GM23338 (cell line): ENCODE measurements around the gene PIGZ. TPM values are rescaled to one million over a fixed set of nuclear protein-coding genes. Genes with fewer than 3 reads are reported as not detected.

Source experiments
- ATAC-seq: fragments of 200-7000 bp; cut with Tn5 transposase; 3 replicates; pipeline ENCODE4 v1.9.1; 2020
- DNase-seq: peaks from one replicate; pipeline ENCODE4 v3.0.0-alpha.2; 2015; ENCODE audit warnings: low spot score
- H2AFZ ChIP-seq: fragments of 200-600 bp; sonication (generic); 2 replicates; pipeline ENCODE4 v1.8.0; 2016; ENCODE audit warnings: antibody characterized with exemption, mild to moderate bottlenecking, moderate library complexity
- H3F3A ChIP-seq: fragments of 200-600 bp; sonication (generic); replicated peaks from 2 replicates; pipeline ENCODE4 v1.8.0; 2017; ENCODE audit warnings: antibody characterized with exemption, mixed run types, low read depth
- H3K27ac ChIP-seq: fragments of 200-600 bp; sonication (generic); 2 replicates; pipeline ENCODE4 v1.6.1; 2016; ENCODE audit warnings: low read depth
- H3K27me3 ChIP-seq: fragments of 200-600 bp; sonication (generic); 2 replicates; pipeline ENCODE4 v1.8.0; 2016; ENCODE audit warnings: mild to moderate bottlenecking, mixed run types, moderate library complexity; ENCODE audit not compliant: insufficient read depth
- H3K36me3 ChIP-seq: fragments of 200-600 bp; sonication (generic); 2 replicates; pipeline ENCODE4 v1.8.0; 2016; ENCODE audit warnings: mild to moderate bottlenecking; ENCODE audit not compliant: insufficient read depth
- H3K4me1 ChIP-seq: fragments of 200-600 bp; sonication (generic); 2 replicates; pipeline ENCODE4 v1.8.0; 2016; ENCODE audit warnings: mild to moderate bottlenecking, moderate library complexity; ENCODE audit not compliant: insufficient read depth
- H3K4me2 ChIP-seq: fragments of 200-600 bp; sonication (generic); 2 replicates; pipeline ENCODE4 v1.7.1; 2017; ENCODE audit warnings: mixed run types
- H3K4me3 ChIP-seq: fragments of 200-600 bp; sonication (generic); 2 replicates; pipeline ENCODE4 v1.6.1; 2016; ENCODE audit warnings: mixed run types
- H3K79me2 ChIP-seq: fragments of 200-600 bp; sonication (generic); replicated peaks from 2 replicates; pipeline ENCODE4 v1.8.0; 2017; ENCODE audit warnings: mild to moderate bottlenecking; ENCODE audit not compliant: insufficient read depth
- H3K9me2 ChIP-seq: fragments of 200-600 bp; sonication (generic); 2 replicates; pipeline ENCODE4 v1.8.0; 2017; ENCODE audit not compliant: insufficient read depth
- H4K20me1 ChIP-seq: fragments of 200-600 bp; sonication (generic); replicated peaks from 2 replicates; pipeline ENCODE4 v1.8.0; 2017; ENCODE audit warnings: mild to moderate bottlenecking; ENCODE audit not compliant: insufficient read depth
- H3K27ac Mint-ChIP-seq: 2 replicates; pipeline ENCODE4 v1.8.0; 2020; ENCODE audit warnings: inconsistent platforms, mild to moderate bottlenecking, moderate library complexity, mixed read lengths
- H3K27me3 Mint-ChIP-seq: 3 replicates; pipeline ENCODE4 v1.8.0; 2022; ENCODE audit warnings: low read depth, mild to moderate bottlenecking, moderate library complexity, mixed read lengths, inconsistent platforms; ENCODE audit not compliant: insufficient read depth, poor library complexity
- H3K36me3 Mint-ChIP-seq: 3 replicates; pipeline ENCODE4 v1.8.0; 2021; ENCODE audit warnings: low read depth, mild to moderate bottlenecking, inconsistent platforms, moderate library complexity, mixed read lengths
- H3K4me1 Mint-ChIP-seq: 3 replicates; pipeline ENCODE4 v1.8.0; 2020; ENCODE audit warnings: mild to moderate bottlenecking, inconsistent platforms, mixed read lengths
- H3K4me3 Mint-ChIP-seq: 3 replicates; pipeline ENCODE4 v1.8.0; 2021; ENCODE audit warnings: moderate library complexity, mild to moderate bottlenecking, inconsistent platforms, mixed read lengths
- H3K9me3 Mint-ChIP-seq: 3 replicates; pipeline ENCODE4 v1.8.0; 2020; ENCODE audit warnings: moderate library complexity, mild to moderate bottlenecking, inconsistent platforms, mixed read lengths
- CREB1 ChIP-seq: fragments of 250-450 bp; sonication (Bioruptor Pico); IDR thresholded peaks from 2 replicates; pipeline ENCODE4 v1.5.0; 2020; ENCODE audit warnings: low read depth, mild to moderate bottlenecking, moderate library complexity
- ETS1 ChIP-seq: IDR thresholded peaks from 2 replicates; pipeline ENCODE4 v1.6.1; 2016; ENCODE audit warnings: antibody characterized with exemption
- EZH2 ChIP-seq: fragments of 200-600 bp; sonication (generic); IDR thresholded peaks from one replicate; pipeline ENCODE4 v1.8.0; 2017; ENCODE audit warnings: antibody characterized with exemption, mild to moderate bottlenecking, low read depth; ENCODE audit not compliant: unreplicated experiment
- EZH2phosphoT487 ChIP-seq: fragments of 200-600 bp; sonication (generic); IDR thresholded peaks from one replicate; pipeline ENCODE4 v1.8.1; 2018; ENCODE audit warnings: antibody characterized with exemption; ENCODE audit not compliant: unreplicated experiment
- JUNB ChIP-seq: IDR thresholded peaks from one replicate; pipeline ENCODE4 v1.6.1; 2016; ENCODE audit warnings: antibody characterized with exemption; ENCODE audit not compliant: unreplicated experiment
- NANOG ChIP-seq: IDR thresholded peaks from 2 replicates; pipeline ENCODE4 v1.6.1; 2016; ENCODE audit warnings: antibody characterized with exemption, borderline replicate concordance
- POLR2AphosphoS5 ChIP-seq: IDR thresholded peaks from 2 replicates; pipeline ENCODE4 v1.6.1; 2016; ENCODE audit warnings: antibody characterized with exemption, low read depth
- STAT1 ChIP-seq: IDR thresholded peaks from one replicate; pipeline ENCODE4 v1.6.1; 2016; ENCODE audit warnings: antibody characterized with exemption; ENCODE audit not compliant: unreplicated experiment
- ZNF114 ChIP-seq: fragments of 250-450 bp; sonication (Bioruptor Pico); IDR thresholded peaks from 2 replicates; pipeline ENCODE4 v1.5.0; 2020; ENCODE audit warnings: mild to moderate bottlenecking, moderate library complexity
- ZNF331 ChIP-seq: fragments of 250-450 bp; sonication (Bioruptor Pico); IDR thresholded peaks from 2 replicates; pipeline ENCODE4 v1.5.0; 2020; ENCODE audit warnings: low read depth, mild to moderate bottlenecking, moderate library complexity
- ZNF462 ChIP-seq: fragments of 250-450 bp; sonication (Bioruptor Pico); IDR thresholded peaks from 2 replicates; pipeline ENCODE4 v1.5.0; 2020; ENCODE audit warnings: mild to moderate bottlenecking, moderate library complexity
- polyA plus RNA-seq: library from polyadenylated mRNA; unstranded; fragments of >200 nt; fragmentation: Nextera tagmentation; extraction: Ambion mirVana; gene quantifications from 2 replicates; pipeline ENCODE4 v1.2.1, GENCODE V29; 2016
- total RNA-seq: library from RNA; depleted of rRNA; stranded (reverse); fragments of >200 nt; shearing (Covaris generic); gene quantifications from 2 replicates; pipeline ENCODE4 v1.2.3, GENCODE V29; 2014
- TF ChIP-seq, protein P1 (sequence below): IDR thresholded peaks from one replicate; pipeline ENCODE4 v1.6.1; 2018; ENCODE audit warnings: antibody characterized with exemption; ENCODE audit not compliant: unreplicated experiment
- TF ChIP-seq, protein P2 (sequence below), 2 experiments: fragments of 200-600 bp in 1 of 2; sonication (generic) in 1 of 2; conservative IDR thresholded peaks; 2 replicates each; pipeline versions ENCODE4 v1.5.1 to v1.6.1; 2016 to 2017; ENCODE audit warnings: antibody characterized with exemption in 2 of 2, low read depth in 2 of 2, mild to moderate bottlenecking in 2 of 2, moderate library complexity in 1 of 2

Gene PIGZ
- total and polyA plus RNA-seq, 2 experiments from 2014 or later: 0.16 TPM; not detected in 1

DNA sequence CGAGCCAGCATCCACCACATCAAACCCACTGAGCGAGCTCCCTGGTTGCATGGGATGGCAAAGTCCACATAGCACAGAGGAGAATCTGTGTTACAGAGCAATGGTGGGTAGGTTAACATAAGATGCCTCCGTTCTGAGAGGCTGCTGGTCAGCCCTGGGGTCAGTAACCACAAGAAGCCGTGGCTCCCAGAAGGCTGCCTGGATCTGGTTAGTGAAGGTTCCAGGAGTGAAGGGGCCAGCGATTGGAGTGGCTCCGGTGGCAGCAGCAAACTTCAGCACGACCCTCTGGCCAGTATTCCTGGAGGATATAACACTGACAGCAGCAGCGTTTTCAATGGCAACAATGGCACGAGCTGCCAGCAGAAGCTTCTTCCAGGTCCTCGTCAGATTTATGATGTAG is 18.4 kb upstream of the PIGZ start:
- H3K4me1 Mint-ChIP-seq: no peaks in the 10 kb centered on the region
- no peaks in the 10 kb centered on the region for H3K36me3 Mint-ChIP-seq
- Histone ChIP-seq H3K4me3 (no peak overlapping the region), H3K4me1 (no peaks in the 10 kb centered on the region), H2AFZ (no peak overlapping the region), H3K79me2 (no peaks in the 10 kb centered on the region), H3K4me2 (no peak overlapping the region), H3F3A (no peaks in the 10 kb centered on the region), H3K27me3 (no peaks in the 10 kb centered on the region), H3K36me3 (no peaks in the 10 kb centered on the region), H3K9me2 (no peaks in the 10 kb centered on the region), H3K27ac (no peak overlapping the region), H4K20me1 (no peaks in the 10 kb centered on the region)
- peaks cover 3% of the 10 kb centered on the region for H3K27me3 Mint-ChIP-seq
- no peak overlapping the region for H3K27ac Mint-ChIP-seq
- ATAC-seq (no peak), DNase-seq (no peak)
- H3K4me3 Mint-ChIP-seq: no peak overlapping the region
- TF ChIP-seq ZNF462 (CRISPR knock-in tag) (no peak), CREB1 (CRISPR knock-in tag) (no peak), EZH2phosphoT487 (no peak), JUNB (no peak), ETS1 (no peak), ZNF114 (CRISPR knock-in tag) (no peak), STAT1 (no peak), NANOG (no peak), POLR2AphosphoS5 (no peak), ZNF331 (CRISPR knock-in tag) (no peak), EZH2 (no peak)
- TF ChIP-seq, protein P1, sequence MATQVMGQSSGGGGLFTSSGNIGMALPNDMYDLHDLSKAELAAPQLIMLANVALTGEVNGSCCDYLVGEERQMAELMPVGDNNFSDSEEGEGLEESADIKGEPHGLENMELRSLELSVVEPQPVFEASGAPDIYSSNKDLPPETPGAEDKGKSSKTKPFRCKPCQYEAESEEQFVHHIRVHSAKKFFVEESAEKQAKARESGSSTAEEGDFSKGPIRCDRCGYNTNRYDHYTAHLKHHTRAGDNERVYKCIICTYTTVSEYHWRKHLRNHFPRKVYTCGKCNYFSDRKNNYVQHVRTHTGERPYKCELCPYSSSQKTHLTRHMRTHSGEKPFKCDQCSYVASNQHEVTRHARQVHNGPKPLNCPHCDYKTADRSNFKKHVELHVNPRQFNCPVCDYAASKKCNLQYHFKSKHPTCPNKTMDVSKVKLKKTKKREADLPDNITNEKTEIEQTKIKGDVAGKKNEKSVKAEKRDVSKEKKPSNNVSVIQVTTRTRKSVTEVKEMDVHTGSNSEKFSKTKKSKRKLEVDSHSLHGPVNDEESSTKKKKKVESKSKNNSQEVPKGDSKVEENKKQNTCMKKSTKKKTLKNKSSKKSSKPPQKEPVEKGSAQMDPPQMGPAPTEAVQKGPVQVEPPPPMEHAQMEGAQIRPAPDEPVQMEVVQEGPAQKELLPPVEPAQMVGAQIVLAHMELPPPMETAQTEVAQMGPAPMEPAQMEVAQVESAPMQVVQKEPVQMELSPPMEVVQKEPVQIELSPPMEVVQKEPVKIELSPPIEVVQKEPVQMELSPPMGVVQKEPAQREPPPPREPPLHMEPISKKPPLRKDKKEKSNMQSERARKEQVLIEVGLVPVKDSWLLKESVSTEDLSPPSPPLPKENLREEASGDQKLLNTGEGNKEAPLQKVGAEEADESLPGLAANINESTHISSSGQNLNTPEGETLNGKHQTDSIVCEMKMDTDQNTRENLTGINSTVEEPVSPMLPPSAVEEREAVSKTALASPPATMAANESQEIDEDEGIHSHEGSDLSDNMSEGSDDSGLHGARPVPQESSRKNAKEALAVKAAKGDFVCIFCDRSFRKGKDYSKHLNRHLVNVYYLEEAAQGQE: no peak
- TF ChIP-seq, protein P2, sequence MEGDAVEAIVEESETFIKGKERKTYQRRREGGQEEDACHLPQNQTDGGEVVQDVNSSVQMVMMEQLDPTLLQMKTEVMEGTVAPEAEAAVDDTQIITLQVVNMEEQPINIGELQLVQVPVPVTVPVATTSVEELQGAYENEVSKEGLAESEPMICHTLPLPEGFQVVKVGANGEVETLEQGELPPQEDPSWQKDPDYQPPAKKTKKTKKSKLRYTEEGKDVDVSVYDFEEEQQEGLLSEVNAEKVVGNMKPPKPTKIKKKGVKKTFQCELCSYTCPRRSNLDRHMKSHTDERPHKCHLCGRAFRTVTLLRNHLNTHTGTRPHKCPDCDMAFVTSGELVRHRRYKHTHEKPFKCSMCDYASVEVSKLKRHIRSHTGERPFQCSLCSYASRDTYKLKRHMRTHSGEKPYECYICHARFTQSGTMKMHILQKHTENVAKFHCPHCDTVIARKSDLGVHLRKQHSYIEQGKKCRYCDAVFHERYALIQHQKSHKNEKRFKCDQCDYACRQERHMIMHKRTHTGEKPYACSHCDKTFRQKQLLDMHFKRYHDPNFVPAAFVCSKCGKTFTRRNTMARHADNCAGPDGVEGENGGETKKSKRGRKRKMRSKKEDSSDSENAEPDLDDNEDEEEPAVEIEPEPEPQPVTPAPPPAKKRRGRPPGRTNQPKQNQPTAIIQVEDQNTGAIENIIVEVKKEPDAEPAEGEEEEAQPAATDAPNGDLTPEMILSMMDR (conservative IDR thresholded peaks at IDR 0.05; ENCODE audit: low read depth in 2 of 2): no peak
- peaks cover 7% of the 10 kb centered on the region for H3K9me3 Mint-ChIP-seq
